ENCODE data around the gene HDAC1. TPM values are rescaled to one million over a fixed set of nuclear protein-coding genes. Genes with fewer than 3 reads are reported as not detected.

HDAC1 gene
- total RNA-seq, 1 donor from 2014 or later = 40.4 TPM

- Histone ChIP-seq H3K36me3 (peaks cover 37% of the 10 kb centered on the region), H3K4me1 (peaks cover 8% of the 10 kb centered on the region), H3K27ac (replicated peaks) (no peak overlapping the region), H3K9me3 (replicated peaks) (peaks cover 6% of the 10 kb centered on the region), H3K4me3 (no peak overlapping the region), H3K27me3 (ENCODE audit: low read depth) (no peaks in the 10 kb centered on the region)
- intact Hi-C loops (cut with micrococcal nuclease) = no loop called here
- no peak for TF ChIP-seq CTCF (IDR thresholded peaks at IDR 0.05; ENCODE audit: borderline replicate concordance)
- no peak for DNase-seq
Measured at GRCh38 chr1:32303358-32303757, 11.5 kb downstream of the HDAC1 start.

- H3K27me3 ChIP-seq (ENCODE audit: low read depth) = no peaks in the 10 kb centered on the region
- no peak for DNase-seq
- H3K9me3 ChIP-seq (replicated peaks) = peaks cover 6% of the 10 kb centered on the region
- intact Hi-C loops (cut with micrococcal nuclease) = no loop called here
- peaks cover 14% of the 10 kb centered on the region for H3K4me1 ChIP-seq
- peak; percentile 20 for TF ChIP-seq CTCF (IDR thresholded peaks at IDR 0.05; ENCODE audit: borderline replicate concordance)
- peak overlapping the region; percentile 13 for H3K27ac ChIP-seq (replicated peaks)
- no peak overlapping the region for H3K4me3 ChIP-seq
- H3K36me3 ChIP-seq = peaks cover 37% of the 10 kb centered on the region
Measured at GRCh38 chr1:32303997-32304622, 12.2 kb downstream of the HDAC1 start.

- Histone ChIP-seq H3K27me3 (ENCODE audit: low read depth) (no peaks in the 10 kb centered on the region), H3K4me3 (no peak overlapping the region), H3K9me3 (replicated peaks) (peaks cover 6% of the 10 kb centered on the region), H3K4me1 (peaks cover 14% of the 10 kb centered on the region), H3K36me3 (peaks cover 37% of the 10 kb centered on the region), H3K27ac (replicated peaks) (no peak overlapping the region)
- TF ChIP-seq CTCF (IDR thresholded peaks at IDR 0.05; ENCODE audit: borderline replicate concordance) = no peak
- intact Hi-C loops (cut with micrococcal nuclease) = no loop called here
- DNase-seq = no peak
Measured at GRCh38 chr1:32305310-32305709, 13.4 kb downstream of the HDAC1 start.

GRCh38 chr1:32307324-32307723 is 15.4 kb downstream of the HDAC1 start:
- Histone ChIP-seq H3K9me3 (replicated peaks) (peaks cover 6% of the 10 kb centered on the region), H3K27me3 (ENCODE audit: low read depth) (no peaks in the 10 kb centered on the region), H3K4me1 (peaks cover 14% of the 10 kb centered on the region), H3K4me3 (no peak overlapping the region), H3K27ac (replicated peaks) (no peak overlapping the region), H3K36me3 (peaks cover 36% of the 10 kb centered on the region)
- no peak for TF ChIP-seq CTCF (IDR thresholded peaks at IDR 0.05; ENCODE audit: borderline replicate concordance)
- intact Hi-C loops (cut with micrococcal nuclease) = no loop called here
- no peak for DNase-seq

GRCh38 chr1:32309960-32310359 is 18.1 kb downstream of the HDAC1 start:
- no peak for DNase-seq
- Histone ChIP-seq H3K27me3 (ENCODE audit: low read depth) (no peaks in the 10 kb centered on the region), H3K4me3 (no peak overlapping the region), H3K36me3 (peaks cover 10% of the 10 kb centered on the region), H3K27ac (replicated peaks) (no peak overlapping the region), H3K9me3 (replicated peaks) (peaks cover 6% of the 10 kb centered on the region), H3K4me1 (peaks cover 9% of the 10 kb centered on the region)
- TF ChIP-seq CTCF (IDR thresholded peaks at IDR 0.05; ENCODE audit: borderline replicate concordance) = no peak
- intact Hi-C loops (cut with micrococcal nuclease) = loop anchor here (10.0 kb wide), 1 partner anchor 85 kb away; the partner anchor contains the start of genes EIF3I and TMEM234
